Iris pigment epithelial cell (primary cell): Measurements from ENCODE around the gene EPHB2.

Experiments
- DNase-seq: peaks from one replicate; pipeline ENCODE4 v3.0.0-alpha.2; 2011; ENCODE audit warnings: low read depth

The EPHB2 gene

GRCh38 chr1:22860414-22860800 is 149.8 kb downstream of the EPHB2 start:
- DNase-seq: no peak

GRCh38 chr1:22860883-22861385 is 150.3 kb downstream of the EPHB2 start:
- peak; percentile 67 for DNase-seq

- DNase-seq: peak; percentile 92
Measured at GRCh38 chr1:22861764-22862440, 151.3 kb downstream of the EPHB2 start.

GRCh38 chr1:22862752-22863151 is 152.1 kb downstream of the EPHB2 start:
- no peak for DNase-seq

GRCh38 chr1:22863766-22864165 is 153.1 kb downstream of the EPHB2 start:
- no peak for DNase-seq

DNA sequence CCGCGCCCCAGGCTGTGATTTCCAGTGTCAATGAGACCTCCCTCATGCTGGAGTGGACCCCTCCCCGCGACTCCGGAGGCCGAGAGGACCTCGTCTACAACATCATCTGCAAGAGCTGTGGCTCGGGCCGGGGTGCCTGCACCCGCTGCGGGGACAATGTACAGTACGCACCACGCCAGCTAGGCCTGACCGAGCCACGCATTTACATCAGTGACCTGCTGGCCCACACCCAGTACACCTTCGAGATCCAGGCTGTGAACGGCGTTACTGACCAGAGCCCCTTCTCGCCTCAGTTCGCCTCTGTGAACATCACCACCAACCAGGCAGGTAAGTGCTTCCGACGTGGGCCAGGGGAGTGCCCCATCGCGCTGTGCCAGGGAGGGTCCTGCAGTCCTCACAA is 154.2 kb downstream of the EPHB2 start:
- no peak for DNase-seq

DNA sequence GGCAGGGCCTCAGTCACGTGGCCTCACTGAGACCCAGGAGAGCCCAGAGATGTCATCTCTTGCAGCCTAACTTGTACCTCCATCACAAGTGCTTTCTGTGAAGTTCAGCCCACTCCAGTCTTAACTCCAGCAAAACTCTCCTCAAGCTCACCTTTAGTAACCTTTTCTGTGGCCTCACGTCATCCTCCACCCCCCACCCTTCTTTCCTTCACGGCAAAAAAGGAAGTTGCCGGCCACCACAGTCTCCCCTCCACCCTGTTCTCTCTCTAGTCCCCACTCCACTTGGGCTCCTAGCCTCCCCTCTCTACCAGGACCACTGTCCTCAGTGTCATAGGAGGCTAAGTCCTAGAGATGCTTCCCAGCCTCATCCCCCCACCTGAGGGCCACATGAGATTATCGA is 155.1 kb downstream of the EPHB2 start:
- no peak for DNase-seq

DNA sequence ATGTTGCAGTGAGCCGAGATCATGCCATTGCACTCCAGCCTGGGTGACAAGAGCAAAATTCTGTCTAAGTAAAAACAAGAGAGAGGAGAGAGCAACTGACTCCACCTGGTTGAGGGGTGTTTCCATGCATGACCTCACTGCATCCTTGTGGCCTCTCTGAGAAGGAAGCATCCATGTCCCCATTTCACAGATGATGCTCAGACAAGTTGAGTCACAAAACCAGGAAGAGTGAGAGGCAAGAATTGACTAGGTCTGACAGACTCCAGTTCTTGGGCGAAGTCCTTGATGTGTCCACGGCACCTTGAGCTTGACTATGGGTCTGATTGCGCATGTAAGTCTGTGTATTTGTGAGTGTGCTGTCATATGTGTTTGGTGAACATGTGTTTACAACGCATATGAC is 156.2 kb downstream of the EPHB2 start:
- DNase-seq: no peak

GRCh38 chr1:22868331-22868730 is 157.7 kb downstream of the EPHB2 start:
- peak; percentile 10 for DNase-seq

GRCh38 chr1:22869325-22869724 is 158.7 kb downstream of the EPHB2 start:
- DNase-seq: peak; percentile 12

DNA sequence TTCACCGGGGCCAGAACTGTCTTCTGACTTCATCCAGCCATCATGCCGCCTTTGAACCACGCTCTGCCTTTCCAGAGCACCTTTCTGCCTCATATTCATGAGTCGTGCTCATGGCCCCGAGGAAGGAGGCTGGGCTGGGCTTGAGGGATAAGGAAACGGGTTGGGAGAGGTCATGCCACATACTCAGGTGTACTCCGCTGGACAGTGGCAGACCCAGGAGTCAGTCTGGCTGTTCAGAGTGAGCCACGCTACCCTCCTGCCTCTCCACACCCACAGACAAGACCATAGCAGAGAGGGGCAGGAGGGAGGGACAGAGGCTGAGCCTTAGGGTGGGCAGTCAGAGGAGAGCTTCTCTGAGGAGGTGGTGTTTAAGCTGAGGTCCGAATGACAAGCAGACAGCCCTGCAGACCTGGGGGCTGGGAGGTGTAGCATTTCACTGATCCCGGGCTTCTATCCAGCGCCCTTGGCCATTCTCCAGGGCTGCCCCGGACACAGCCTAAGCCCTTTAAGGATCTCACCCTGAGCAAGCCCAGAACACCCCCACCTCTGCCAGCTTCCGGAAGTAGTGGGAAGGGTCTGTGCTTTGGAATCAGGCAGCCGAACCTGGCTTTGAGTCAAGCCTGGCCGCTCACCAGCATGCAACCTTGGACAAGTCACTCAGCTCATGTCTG is 159.7 kb downstream of the EPHB2 start:
- DNase-seq: peak; percentile 60

GRCh38 chr1:22872981-22873664 is 162.5 kb downstream of the EPHB2 start:
- DNase-seq: no peak

GRCh38 chr1:22874785-22875184 is 164.1 kb downstream of the EPHB2 start:
- no peak for DNase-seq

- no peak for DNase-seq
Measured at GRCh38 chr1:22875241-22875640, 164.6 kb downstream of the EPHB2 start.

DNA sequence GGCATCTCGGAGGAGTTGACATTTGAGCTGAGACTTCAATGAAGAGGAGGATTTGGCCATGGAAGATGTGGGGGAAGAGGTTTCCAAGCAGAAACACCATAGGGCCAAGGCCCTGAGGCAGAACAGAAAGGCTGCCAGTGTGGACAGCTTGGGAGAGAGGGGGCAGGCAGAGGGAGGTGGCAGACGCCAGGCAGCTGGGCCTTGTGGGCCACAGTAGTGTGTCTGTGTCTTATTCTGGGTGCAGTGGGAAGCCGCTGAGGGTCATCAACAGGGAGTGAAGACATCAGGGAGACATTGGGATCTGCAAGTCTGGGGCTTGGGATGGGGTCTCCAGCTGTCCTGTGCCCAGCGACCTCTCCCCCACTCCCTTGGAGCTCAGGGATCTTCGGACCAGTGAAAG is 165.2 kb downstream of the EPHB2 start:
- DNase-seq: no peak

DNA sequence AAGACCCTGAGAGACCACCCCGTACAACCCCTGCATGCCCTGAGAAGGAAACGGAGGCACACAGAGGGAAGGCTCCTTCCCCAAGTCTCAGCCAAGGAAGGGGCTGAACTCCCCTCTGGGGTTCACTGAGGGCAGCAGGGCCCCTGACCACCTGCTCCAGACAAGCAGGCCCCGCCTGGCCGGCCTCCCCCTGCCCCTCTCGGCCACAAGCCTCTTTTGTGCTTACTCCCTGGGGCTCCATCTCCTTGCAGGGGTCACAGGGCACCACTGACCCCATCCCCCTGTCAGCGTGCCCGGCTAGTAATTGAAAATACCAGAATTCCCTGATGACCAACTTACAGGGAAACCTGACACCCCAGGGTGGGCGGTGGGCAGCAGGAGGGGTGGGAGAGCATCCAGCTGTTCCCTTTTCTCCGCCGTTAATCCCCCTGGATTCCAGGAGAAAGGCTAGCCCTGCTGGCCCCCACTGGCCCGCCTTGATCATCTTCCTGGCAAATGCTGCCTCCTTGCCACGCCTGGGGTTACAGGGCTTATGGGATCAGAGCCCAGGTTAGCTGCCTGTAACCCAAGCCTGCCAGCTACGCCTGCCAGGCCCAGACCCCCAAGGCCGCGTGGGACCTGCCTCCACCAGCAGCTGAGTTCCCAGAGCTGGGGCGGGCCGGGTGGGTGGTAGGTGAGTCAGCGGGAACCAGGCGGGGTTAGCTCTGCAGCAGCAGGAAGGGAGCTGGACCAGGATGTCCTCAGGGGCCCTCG is 165.9 kb downstream of the EPHB2 start:
- DNase-seq: peak; percentile 84

GRCh38 chr1:22877112-22877915 is 166.7 kb downstream of the EPHB2 start:
- DNase-seq: no peak

- DNase-seq: no peak
Measured at GRCh38 chr1:22877980-22878379, 167.3 kb downstream of the EPHB2 start.

DNA sequence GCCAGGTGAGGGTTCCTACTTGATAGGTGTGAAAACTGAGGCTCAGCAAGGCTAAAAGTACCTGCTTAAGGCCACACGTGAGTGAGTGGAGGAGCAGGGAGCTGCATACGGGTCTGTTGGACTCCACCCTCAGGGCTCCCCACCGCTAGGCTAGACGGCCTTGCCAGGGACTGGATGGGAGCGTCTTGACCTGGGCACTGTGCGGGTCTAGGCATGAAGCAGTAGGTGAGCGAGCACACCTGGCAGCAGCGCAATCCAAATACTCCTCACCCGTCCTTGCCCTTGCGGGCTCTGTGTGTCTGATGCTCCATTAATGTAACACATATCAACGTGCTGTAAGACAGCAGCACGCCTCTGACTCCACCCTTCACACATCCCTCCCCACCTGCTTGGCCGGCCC is 168.0 kb downstream of the EPHB2 start:
- no peak for DNase-seq

GRCh38 chr1:22879445-22879844 is 168.8 kb downstream of the EPHB2 start:
- DNase-seq: no peak

GRCh38 chr1:22880174-22880601 is 169.5 kb downstream of the EPHB2 start:
- peak; percentile 72 for DNase-seq
